NCI-H1048 (cell line): ENCODE results near the gene ADGRB2.

Experiments used
- DNase-seq: peaks from one replicate; lab custom pipeline; 2025; lab: John Stamatoyannopoulos, UW

Gene ADGRB2

DNA sequence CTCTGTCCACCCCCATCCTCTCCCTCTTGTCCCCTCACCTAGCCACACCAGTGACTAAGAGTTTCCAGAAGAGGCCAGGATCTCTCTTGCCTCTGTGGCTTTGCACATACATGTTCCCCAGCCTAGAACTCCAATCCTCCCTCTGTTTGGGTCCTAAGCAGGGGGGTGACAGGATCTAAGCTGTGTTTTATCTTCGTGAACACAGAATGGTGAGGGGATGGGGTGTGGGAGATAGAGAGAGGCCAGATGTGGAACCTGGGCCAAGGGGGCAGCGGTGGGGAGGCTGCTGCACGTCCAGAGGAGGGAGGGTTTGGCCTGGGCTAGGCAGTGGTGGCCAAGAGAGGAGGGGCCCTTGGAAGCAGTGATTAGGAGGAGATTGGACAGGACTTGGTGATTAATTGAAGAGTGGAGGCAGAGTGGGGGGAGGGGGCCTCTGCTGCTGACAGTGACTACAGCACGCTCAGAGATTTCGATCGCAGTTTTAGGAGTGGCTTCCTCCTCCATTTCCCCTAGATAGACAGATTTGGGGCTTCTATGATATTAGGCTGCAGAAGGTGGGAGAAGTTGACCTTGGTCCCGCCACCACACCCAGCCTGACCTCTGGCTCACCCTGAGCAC is 17.1 kb upstream of the ADGRB2 start:
- no peak for DNase-seq

- no peak for DNase-seq
Measured at GRCh38 chr1:31780632-31781031, 16.5 kb upstream of the ADGRB2 start.

- no peak for DNase-seq
Measured at GRCh38 chr1:31779687-31780086, 15.5 kb upstream of the ADGRB2 start.

GRCh38 chr1:31778763-31779488 is 14.8 kb upstream of the ADGRB2 start:
- DNase-seq = no peak

DNA sequence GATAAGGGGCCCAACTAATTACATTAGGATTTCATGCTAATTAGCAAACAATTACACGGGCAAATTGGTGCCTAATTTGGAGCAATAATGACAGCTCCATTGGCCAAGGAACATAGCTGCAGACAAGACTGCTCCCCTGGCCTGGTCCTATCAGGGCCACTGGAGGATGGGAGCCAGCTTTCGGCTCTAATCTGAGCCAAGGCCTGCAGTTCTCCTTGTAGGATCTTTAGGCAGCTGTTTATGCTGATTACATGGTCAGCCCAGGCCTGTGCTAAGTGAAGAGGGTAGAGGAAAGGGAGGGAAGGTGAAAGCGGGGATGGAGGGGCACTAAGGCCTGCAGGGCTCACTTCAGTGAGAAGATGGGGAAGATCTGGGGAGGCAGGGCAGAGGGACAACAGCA is 12.4 kb upstream of the ADGRB2 start:
- DNase-seq = no peak

- DNase-seq = no peak
Measured at GRCh38 chr1:31776032-31776431, 11.9 kb upstream of the ADGRB2 start.

GRCh38 chr1:31775210-31775999 is 11.3 kb upstream of the ADGRB2 start:
- no peak for DNase-seq

GRCh38 chr1:31774495-31774894 is 10.4 kb upstream of the ADGRB2 start:
- no peak for DNase-seq

GRCh38 chr1:31773861-31774260 is 9.7 kb upstream of the ADGRB2 start:
- no peak for DNase-seq

GRCh38 chr1:31772669-31773248 is 8.6 kb upstream of the ADGRB2 start:
- DNase-seq = no peak

DNA sequence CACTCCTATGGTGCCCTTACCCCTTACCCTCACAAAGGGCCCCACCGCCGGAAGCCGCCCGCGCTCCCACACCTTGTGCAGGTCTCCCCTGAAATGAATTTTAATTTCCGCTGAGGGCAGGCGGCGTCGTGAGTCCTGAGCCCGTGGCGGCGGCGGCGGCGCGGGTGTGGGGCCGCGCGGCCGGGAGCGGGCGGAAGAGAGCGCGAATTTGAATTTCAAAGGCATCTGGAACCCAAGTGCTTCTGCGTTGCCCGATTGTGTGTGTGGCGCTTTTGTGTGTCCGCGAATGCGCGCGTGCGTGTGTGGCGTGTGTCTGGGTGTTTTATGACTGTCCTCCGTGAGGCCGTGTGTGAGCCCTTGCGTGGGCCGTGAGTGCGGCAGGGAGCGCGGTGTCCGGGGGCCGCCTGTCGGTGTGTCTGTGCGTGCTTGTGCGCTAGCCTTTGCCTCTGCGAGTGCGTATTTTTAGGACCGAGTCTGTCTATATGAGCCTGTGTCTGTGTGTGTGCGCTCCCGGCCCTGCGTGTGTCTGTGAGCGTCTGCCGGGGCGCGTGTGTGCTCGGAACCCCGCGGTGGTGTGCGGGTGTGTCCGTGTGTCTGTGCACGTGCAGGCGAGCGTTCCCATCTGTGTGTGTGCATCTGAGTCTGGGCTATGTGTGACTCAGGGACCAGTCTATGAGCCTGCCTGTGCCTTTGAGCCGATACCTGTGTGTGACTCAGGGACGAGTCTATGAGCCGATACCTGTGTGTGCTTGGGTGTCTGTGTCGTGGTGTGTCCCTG is 7.9 kb upstream of the ADGRB2 start:
- DNase-seq = no peak

- DNase-seq = no peak
Measured at GRCh38 chr1:31769720-31770390, 5.7 kb upstream of the ADGRB2 start.

GRCh38 chr1:31768939-31769704 is 5.0 kb upstream of the ADGRB2 start:
- no peak for DNase-seq

- no peak for DNase-seq
Measured at GRCh38 chr1:31768407-31768907, 4.3 kb upstream of the ADGRB2 start.

DNA sequence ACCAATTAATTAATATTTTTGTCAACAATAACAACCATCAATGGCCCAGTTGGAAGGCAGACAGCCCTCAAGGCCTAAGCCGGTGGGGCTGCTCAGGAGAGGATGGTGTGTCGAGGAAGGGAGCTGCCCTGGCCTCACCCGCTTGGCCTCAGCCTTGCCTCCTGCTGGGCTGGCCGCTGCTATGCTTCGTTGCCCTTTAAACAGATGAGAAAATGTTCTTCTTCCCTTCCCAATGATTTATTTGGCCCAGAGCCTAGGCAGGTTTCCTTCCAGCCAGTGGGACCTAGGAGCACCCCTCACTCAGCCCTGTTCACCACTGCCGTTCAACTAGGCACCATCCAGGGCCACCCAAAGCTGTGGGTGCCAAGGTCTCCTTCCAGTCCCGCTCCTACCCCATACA is 3.1 kb upstream of the ADGRB2 start:
- DNase-seq = no peak

- no peak for DNase-seq
Measured at GRCh38 chr1:31765516-31765915, 1.4 kb upstream of the ADGRB2 start.

DNA sequence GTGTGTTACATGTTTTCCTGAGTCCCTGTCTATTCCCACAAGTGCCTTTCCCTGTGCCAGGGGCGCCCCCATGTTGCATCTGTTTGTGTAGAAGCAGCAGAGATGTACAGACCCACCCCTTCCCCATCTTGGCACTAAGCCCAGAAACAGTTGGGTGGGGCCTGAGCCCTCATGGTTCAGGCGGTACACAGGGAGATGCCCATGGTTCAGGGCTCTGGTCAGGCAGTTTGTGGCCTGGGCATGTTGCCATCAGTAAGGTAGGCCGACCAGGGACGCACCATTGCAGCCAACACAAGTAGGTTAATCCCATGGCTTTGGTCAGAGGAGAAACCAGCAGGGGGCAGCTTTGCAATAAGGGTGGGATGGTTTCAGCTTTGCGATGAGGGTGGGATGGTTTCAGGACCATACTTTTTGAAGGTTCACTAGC is 914 bp upstream of the ADGRB2 start:
- no peak for DNase-seq

GRCh38 chr1:31763671-31764311 is 349 bp downstream of the ADGRB2 start:
- DNase-seq = no peak

GRCh38 chr1:31762726-31763670 is 1.1 kb downstream of the ADGRB2 start:
- peak; percentile 53 for DNase-seq
